ENCODE measurements around the gene MAEA.
A peak's percentile ranks its signal among the peaks of the same experiment; 100 is the strongest.

DNA sequence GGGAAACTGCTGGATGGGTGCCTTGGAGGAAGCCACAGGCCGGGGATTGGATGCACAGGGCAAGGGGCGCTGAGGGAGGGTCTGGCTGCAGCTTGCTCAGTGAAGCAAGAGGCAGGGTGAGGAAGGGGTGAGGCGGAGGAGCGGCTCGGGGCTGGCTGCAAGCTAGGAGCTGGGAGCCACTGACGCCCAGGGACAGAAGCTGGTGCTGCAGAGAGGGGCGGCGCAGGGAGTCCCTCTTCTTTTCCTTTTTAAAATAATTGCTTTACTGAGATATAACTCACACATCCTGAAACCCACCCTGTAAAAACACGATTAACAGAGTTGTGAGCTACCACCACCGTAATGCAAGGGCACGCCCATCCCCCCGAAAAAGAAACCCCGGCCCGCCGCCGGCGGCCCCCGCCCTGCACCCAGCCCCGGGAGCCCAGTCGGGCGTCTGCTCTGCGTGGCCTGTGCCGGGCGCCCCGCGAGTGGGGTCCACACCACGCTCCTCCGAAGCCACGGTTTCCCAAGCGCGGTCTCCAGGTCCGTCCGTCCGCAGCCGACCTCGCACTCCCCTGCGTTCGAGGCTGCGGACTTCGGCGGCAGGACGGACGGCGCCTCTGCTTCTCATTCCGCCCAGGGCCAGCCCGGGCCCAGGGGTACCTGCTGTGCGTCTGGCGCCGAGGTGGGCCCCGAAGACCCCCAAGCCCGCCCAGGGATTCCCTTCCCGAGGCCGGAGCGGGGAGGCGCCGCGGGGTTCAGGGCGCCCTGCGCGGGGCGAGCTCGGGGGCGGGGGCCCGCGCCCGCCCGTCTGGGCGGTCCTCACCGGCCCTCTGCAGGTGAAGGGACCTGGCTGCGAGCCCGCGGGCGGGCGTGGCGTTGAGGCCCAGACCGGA is 56.5 kb downstream of the MAEA start:
- TF ChIP-seq, protein P1, sequence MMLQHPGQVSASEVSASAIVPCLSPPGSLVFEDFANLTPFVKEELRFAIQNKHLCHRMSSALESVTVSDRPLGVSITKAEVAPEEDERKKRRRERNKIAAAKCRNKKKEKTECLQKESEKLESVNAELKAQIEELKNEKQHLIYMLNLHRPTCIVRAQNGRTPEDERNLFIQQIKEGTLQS (IDR thresholded peaks at IDR 0.05) = no peak
- TF ChIP-seq, protein P1 (CRISPR knock-in tag; conservative IDR thresholded peaks at IDR 0.05) = 0 out of 2 replicates have a peak, but pooled peaks have one; percentile 22
- TF ChIP-seq FOSL1 (tag; conservative IDR thresholded peaks at IDR 0.05) (0 out of 2 replicates have a peak, but pooled peaks have one; percentile 15), TEAD4 (IDR thresholded peaks at IDR 0.05; ENCODE audit: low read length) (no peak), TEAD4 (CRISPR knock-in tag; IDR thresholded peaks at IDR 0.05; ENCODE audit: borderline replicate concordance) (no peak), ZNF274 (IDR thresholded peaks at IDR 0.05; ENCODE audit: borderline replicate concordance, low read depth, low read length) (no peak), RBM17 (IDR thresholded peaks at IDR 0.05; ENCODE audit: borderline replicate concordance, low read depth, low read length) (no peak)
